GM12865 (cell line): ENCODE measurements around the gene COX6B2.

Experiments used
- DNase-seq: peaks from one replicate; pipeline ENCODE4 v3.0.0; 2010; ENCODE audit warnings: low read depth
- H3K4me3 ChIP-seq: 2 replicates; pipeline ENCODE4 v1.5.1; 2011; ENCODE audit warnings: mild to moderate bottlenecking, low read depth, low read length, control low read depth
- TF ChIP-seq, protein P1 (sequence below): IDR thresholded peaks from 2 replicates; pipeline ENCODE4 v1.5.1; 2011; ENCODE audit warnings: low read length, control low read depth, low read depth, inconsistent platforms; ENCODE audit not compliant: insufficient read depth; ENCODE audit errors: missing control alignments

Gene COX6B2

DNA sequence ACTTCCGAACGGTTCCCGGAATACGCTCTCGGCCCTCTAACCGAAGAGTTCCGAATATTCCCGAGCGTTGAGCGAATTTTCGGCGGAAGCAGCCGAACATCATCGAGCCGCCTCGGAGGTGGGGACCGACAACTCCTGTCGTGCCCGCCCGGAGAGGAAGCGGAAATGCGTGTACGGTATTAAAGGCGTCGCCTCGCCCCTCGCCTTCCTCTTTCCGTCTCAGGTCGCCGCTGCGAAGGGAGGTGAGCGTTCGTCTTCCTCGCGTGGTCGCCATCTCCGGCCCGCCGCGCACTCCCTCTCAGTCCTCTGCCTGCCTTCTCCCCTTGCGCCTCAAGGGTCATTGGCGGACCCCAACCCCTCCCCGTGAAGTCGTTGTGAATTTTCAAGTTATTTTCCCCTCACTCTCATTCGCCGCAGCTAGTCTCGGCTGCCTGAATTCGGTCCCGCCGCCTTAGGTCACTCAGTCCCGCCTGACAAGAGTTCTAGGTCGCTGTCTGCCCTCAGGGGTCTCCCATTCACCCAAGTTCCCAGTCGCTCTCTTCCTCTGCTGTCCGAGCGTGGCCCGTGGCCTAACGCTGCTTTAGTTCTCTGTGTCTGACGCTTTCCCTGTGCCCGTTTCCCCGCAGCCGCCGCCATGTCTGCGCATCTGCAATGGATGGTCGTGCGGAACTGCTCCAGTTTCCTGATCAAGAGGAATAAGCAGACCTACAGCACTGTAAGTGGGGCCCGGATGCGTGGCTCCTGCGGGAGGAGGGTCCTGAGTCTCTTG lies 31.4 kb upstream of the COX6B2 start, which contains the start of gene RPL28:
RPL28 (plus strand) TSS at position 209 of the 769 bp plus-strand sequence; CDS start at position 635, 426 bp downstream.
- TF ChIP-seq, protein P1, sequence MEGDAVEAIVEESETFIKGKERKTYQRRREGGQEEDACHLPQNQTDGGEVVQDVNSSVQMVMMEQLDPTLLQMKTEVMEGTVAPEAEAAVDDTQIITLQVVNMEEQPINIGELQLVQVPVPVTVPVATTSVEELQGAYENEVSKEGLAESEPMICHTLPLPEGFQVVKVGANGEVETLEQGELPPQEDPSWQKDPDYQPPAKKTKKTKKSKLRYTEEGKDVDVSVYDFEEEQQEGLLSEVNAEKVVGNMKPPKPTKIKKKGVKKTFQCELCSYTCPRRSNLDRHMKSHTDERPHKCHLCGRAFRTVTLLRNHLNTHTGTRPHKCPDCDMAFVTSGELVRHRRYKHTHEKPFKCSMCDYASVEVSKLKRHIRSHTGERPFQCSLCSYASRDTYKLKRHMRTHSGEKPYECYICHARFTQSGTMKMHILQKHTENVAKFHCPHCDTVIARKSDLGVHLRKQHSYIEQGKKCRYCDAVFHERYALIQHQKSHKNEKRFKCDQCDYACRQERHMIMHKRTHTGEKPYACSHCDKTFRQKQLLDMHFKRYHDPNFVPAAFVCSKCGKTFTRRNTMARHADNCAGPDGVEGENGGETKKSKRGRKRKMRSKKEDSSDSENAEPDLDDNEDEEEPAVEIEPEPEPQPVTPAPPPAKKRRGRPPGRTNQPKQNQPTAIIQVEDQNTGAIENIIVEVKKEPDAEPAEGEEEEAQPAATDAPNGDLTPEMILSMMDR, result no peak
- DNase-seq, result peak; percentile 99
- H3K4me3 ChIP-seq, result peak within 1 kb of the TSS; percentile 95

DNA sequence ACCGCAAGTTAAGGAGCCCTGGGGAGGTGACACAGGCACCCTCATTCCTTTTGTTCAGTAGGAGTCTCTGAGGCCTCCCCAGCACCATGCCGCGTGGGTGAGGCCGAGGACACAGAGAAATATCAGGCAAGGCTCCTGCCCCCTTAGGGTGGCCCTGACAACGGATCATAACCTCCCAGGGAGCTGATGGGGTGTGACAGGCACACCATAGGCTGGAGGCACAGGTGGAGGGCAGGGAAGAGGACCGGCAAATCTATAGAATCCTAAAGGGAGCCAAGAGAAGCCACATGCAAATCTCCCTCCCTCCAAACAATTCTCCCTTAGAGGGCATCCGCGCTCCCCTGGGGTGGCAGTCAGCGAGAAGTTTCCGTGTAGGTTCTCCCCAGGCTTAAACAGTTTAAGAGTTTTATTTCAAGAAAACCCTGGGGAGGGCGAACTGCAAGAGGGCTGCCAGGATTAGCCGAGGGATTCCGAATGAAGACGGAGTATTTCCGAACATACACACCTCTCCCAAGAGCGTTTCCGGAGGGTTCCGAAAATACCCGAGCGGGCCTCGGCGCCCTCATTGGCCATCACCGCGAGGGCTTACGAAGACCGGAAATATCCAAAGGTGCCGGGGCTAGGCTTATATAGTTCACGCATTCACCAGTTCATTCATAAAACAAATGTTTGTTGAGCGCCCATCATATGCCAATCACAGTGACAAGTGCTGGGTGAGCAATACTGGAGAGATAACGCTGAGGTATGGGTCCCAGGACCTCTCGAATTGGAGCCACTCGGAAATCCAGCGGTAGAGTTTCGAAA lies 30.6 kb upstream of the COX6B2 start:
- peak; percentile 97 for DNase-seq
- H3K4me3 ChIP-seq, result peak overlapping the region; percentile 74
- TF ChIP-seq, protein P1, result no peak

DNA sequence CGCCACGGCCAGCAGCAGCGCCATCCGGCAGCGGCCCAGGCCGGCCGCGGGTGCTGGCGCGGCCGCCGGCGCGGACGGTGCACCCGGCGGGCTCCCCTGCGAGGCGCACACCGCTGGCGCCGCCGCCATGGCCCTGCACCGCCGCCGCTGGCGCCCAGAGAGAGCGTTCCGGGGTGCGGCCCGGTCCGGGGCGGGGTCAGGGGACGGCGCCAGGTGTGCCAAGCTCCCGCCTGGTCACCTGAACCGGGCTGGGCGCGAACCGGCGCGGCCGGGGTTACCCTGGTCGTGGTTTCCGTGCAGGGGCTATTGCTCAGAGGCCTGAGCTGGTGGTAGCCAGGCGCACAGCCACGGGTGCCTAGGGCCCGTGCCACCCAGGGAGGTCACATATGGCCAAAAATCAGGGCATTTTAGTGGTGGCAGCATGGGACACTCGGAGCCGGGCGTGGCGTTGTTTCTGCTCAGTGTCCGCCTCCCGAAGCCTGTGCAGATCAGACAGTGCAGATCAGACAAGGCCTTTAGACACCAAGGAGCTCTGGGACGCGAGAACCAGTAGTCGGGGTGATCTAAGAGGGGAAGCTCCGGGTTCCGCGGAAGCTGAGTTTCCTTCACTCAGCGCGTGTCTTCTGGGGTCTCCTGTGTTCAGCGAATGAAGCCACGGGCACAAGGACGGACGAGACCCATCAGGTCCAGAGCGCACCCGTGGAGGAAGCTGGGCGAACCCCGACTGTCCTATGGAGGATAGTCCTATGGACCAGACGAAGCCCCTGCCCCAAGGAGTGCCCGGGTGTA lies 29.8 kb upstream of the COX6B2 start, which contains the start of gene TMEM238:
TMEM238 (minus strand) TSS at position 162 of the 789 bp plus-strand sequence; CDS start at position 129, 33 bp downstream.
- TF ChIP-seq, protein P1, result no peak
- peak; percentile 64 for DNase-seq
- H3K4me3 ChIP-seq, result peak within 1 kb of the TSS; percentile 74

DNA sequence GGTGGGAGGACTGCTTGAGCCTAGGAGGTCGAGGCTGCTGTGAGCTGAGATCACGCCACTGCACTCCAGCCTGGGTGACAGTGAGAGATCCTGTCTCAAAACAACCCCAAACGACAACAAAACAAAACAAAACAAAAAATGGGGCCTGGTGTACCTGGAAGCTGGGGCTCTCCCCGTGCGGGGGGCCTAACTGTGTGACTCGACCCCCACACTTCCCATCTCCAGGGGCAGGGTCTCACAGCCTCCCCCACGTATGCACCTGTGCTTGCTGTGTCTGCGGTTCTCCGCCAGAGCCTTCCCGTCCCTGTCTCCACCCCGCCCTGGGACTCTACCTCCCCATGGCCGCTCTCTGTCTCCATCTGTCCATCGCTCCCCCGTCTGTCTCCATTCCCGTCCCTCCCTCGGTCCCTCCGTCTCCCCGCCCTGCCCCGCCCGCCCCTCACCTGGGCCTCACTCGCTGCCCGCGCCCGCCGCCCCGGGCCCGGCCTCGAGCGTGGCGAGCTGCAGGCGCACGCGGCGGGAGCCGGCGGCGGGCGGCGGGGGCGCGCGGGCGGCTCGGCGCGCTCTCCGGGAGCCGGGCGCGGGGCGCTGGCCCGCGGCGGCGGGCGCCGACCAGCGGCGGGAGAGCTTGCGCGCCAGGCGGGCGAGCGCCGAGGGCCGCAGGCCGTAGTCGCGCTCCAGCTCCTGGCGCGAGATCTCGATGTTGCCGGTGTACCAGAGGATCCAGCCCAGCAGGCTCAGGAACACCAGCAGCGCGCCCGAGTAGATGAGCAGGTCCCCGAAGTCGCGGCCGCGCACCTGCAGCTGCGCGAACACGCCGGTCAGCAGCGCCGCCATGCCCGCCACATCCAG lies 29.0 kb upstream of the COX6B2 start:
- peak overlapping the region; percentile 74 for H3K4me3 ChIP-seq
- TF ChIP-seq, protein P1, result peak; percentile 24
- peak; percentile 89 for DNase-seq

DNA sequence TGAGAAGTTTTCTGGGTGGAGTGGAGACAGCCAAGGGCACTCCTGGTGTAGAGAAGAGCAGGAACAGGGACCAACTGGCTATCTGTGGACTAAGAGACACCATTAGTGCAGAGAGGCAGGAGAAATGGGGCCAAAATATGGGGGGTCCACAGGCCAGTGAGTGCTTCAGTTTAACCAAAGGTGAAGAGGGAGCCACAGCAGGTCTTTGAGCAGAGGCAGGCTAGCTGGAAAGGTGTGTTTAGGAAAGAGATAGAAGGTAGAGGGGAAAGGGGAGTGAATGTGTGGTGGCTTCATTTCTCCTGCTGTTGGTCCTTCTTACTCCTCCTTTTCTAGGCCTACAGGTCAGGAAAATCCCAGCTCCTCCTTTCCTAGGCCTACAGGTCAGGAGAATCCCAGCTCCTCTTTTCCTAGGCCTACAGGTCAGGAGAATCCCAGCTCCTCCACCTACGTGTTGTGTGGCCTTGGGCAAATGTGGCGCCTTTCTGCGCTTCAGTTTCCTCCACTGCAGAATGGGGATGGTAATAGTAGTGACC lies 28.1 kb upstream of the COX6B2 start:
- DNase-seq, result no peak
- TF ChIP-seq, protein P1, result no peak
- H3K4me3 ChIP-seq, result peak overlapping the region; percentile 59; the same call in 1 of the 2 replicates
